GM21447 (cell line): ENCODE measurements around the gene ZNF346.
A peak's percentile ranks its signal among the peaks of the same experiment; 100 is the strongest.

Experiments
- ATAC-seq: cut with Tn5 transposase; IDR thresholded peaks from one replicate; pipeline ENCODE4 v1.9.1; 2021; ENCODE audit not compliant: unreplicated experiment

ZNF346 gene

GRCh38 chr5:177116631-177117373, 94.3 kb downstream of the ZNF346 start:
- peak; percentile 44 for ATAC-seq

DNA sequence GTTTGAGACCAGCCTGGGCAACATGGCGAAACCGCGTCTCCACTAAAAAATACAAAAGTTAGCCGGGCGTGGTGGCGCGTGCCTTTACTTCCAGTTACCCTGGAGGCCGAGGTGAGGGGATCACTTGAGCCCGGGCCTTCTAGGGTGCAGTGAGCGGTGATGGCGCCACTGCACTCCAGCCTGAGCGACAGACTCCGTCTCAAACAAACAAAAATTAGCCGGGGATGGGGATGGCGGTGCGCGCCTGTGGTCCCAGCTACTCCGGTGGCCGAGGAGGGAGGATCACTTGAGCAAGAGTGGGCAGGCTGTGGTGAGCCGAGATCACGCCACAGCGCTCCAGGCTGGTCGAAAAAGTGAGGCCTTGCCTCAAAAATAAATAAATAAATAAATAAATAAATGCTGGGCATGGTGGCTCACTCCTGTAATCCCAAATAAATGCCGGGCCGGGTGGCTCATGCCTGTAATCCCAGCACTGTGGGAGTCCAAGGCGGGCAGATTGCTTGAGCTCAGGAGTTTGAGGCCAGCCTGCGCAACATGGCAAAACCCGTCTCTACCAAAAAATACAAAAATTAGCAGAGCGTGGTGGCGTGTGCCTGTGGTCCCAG, 95.0 kb downstream of the ZNF346 start:
- ATAC-seq, result no peak

- ATAC-seq, result no peak
These were observed 100.1 kb downstream of the ZNF346 start for GRCh38 chr5:177122566-177122965.

DNA sequence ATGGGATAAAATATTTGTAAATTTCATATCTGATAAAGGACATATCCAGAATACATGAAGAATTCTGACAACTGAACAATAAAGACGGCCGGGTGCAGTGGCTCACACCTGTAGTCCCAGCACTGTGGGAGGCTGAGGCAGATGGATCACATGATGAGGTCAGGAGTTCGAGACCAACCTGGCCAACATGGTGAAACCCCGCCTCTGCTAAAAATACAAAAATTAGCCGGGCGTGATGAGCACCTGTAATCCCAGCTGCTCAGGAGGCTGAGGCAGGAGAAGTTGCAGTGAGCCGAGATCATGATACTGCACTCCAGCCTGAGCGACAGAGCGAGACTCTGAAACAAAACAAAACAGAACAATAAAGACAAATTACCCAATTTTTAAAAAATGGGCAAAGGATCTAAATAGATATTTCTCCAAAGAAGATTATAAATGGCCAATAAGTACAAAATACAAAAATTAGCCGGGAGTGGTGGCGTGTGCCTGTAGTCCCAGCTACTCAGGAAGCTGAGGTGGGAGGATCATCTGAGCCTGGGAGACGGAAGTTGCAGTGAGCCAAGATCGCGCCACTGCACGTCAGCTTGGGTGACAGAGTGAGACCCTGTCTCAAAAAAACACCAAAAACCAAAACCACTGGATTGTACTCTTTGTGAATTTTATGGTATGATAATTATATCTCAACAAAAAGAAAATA, 101.4 kb downstream of the ZNF346 start:
- peak; percentile 43 for ATAC-seq

GRCh38 chr5:177124486-177124991, 102.0 kb downstream of the ZNF346 start:
- peak; percentile 62 for ATAC-seq

GRCh38 chr5:177126771-177127170, 104.3 kb downstream of the ZNF346 start:
- ATAC-seq, result no peak

DNA sequence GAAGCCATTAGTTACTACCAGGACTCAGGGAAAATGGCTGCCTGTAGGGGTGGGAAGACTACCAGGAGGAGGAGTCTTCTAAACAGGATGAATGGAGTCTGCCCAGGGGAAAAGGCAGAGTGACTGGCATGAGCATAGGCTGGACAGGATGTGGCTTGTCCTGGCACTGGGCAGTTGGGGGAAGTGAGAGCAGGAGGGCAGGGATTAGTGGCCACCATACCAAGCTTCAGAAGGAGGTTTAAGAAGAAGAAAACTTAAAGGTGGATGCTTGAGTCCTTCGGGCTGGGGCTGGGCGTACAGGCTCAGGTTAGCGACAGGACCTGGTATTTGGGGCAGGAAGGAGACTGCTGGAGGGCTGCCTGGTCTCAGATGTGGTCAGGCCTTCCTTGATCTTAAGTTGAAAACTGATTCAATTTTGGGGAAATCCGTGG, 106.1 kb downstream of the ZNF346 start:
- no peak for ATAC-seq

GRCh38 chr5:177130211-177131018, 107.9 kb downstream of the ZNF346 start:
- no peak for ATAC-seq
